Nucleus accumbens (tissue), 56 donors: ENCODE data around the gene COLGALT1.
A peak's percentile ranks its signal among the peaks of the same experiment; 100 is the strongest.
"Not testable (repeated sequence)": the region's sequence is repeated elsewhere in the genome, so short reads cannot be mapped to it uniquely, and the experiment has no call there.

Source experiments
- DNase-seq, 56 donors: peaks; one replicate each; lab custom pipeline; 2025; lab: John Stamatoyannopoulos, UW

The COLGALT1 gene

DNA sequence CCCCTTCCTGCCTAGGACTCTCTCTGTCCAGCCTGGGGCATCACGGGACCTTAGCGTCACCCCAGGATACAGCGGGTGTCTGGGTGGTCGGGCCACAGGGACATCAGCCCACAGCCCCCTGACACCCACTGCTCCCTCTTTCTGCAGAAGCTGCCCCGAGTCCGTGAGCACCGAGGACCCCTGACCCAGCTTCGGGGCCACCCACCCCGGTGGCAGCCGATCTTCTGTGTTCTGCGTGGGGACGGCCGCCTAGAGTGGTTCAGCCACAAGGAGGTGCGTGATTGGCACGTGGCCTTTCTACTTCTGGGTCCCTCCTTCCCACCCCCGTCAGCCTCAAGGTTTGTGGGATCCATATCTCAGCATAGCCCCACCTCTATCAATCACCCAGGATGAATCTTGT, 23.3 kb upstream of the COLGALT1 start:
- DNase-seq: no peak

DNA sequence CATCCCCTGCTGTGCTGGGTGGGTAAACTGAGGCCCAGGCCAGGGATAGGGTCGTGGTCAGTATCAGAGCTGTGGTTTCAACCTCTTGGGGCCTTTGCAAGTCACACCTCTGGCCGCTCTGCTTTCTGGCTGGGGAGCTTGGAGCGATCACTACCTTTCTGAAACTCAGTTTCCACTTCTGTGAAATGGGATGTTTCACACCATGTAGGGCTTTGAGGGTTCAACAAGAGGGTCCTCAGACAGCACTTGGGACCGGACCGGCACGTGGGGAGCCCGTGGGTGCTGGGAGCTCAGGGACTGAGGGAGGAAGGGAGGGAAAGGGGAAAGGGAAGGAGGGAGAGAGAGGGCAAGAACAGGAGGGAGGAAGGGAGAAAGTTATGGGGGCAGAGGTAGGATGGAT, 22.9 kb upstream of the COLGALT1 start:
- DNase-seq: no peak

DNA sequence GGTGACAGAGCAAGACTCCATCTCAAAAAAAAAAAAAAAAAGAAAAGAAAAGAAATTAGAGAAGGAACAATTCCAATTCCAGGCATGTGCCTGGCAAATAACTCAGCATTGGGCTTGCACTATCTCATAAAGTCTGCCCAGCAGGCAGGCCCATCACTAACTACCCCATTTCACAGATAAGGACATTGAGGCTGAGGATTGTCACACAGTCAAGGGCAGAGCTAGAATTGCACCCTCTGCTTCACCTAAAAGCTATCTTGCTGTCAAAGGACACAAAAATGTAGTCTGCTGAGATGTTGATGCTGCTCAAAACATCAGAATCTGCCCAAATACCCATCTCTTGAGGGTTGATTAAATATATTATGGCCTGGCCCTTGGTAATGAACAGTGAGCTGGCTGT, 20.7 kb upstream of the COLGALT1 start:
- no peak for DNase-seq

DNA sequence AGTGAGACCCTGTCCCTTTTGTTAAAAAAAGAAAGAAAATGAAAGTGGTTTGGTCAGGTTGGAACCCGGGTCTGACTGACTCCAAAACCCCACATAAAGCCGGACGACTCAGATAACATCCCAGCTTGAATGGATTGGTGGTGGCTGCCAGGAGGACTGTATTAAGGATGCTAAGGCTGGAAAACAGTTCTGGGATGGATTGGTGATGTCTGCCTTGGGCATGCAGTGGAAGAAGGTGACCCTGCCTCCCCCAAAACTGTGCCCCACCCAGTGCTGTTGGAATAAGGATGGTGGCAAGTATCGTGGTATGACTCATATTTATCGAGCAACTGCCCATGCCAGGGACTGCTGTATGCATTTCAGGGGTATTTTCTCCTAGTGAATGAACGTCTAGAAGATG, 18.5 kb upstream of the COLGALT1 start:
- DNase-seq: no peak

DNA sequence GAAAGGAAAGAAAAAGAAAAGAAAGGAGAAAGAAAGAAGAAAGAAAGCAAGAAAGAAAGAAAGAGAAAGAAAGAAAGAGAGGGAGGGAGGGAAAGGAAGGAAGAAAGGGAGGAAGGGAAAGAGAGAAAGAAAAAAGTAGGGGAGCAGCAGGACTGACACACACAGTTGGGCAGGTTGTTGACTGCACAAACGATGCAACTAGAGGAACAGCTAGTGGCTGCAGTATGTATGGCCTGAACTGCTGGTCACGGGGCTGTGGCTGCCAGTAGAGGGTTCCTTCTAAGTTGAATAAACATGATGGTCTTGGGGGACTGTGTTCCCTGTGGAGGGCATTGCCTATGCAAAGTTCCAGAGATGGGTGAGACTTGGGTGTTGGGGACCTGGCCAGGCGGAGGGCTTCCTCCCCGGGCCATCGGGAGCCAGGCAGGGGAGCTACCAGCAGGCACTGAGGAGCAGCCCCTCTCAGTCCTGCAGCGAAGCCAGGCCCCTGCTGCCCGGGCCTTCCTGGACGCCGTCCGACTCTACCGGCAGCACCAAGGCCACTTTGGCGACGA, 16.7 kb upstream of the COLGALT1 start:
- no peak for DNase-seq

DNA sequence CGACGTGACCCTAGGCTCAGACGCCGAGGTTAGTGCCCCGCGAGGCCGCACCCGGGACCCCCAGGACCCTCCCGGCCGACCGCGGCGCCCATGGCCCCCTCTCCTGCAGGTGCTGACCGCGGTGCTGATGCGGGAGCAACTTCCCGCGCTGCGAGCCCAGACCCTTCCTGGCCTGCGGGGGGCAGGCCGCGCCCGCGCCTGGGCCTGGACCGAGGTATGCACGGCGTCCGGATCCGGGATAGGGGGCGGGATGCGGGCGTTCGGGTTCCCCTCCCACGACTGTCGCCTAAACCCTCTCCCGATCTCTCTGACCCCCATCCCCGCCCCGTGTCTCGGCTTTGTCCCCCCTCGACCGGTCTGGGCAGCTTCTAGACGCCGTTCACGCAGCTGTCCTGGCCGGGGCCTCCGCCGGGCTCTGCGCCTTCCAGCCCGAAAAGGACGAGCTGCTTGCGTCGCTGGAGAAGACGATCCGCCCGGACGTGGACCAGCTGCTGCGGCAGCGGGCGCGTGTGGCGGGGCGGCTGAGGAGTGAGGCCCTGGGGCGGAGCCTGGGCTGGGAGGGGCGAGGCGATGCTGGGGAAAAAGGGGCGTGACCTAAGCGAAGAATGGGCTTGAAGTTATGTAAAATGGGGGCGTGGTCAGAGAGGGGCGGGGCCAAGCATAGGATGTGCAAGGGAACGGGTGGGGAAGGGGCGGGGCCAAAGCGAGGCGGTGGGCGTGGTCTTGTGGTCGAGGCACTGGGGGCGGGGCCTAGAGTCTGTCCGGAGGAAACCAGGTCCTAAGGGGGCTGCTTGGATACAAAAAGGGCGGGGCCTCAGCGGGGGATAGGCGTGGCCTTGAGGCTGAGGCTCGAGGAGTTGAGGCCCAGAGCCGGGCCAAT, 16.0 kb upstream of the COLGALT1 start:
- peak in 52 of 56 donors; percentile 18 to 92 (median 64) for DNase-seq

DNA sequence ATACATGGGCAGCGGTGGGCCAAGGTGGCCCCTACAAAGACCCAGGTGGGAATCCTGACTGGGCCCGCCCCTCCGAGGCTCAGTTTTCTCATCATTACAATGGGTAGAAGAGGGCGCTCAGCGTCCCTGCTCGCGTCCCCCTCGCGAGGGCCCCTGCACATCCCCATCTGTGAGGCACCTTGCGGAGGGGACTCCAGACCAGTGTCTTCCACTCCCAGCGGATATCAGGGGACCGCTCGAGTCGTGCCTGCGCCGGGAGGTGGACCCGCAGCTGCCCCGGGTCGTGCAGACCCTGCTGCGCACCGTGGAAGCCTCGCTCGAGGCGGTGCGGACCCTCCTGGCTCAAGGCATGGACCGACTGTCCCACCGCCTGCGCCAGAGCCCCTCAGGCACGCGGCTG, 15.3 kb upstream of the COLGALT1 start:
- DNase-seq: no peak

DNA sequence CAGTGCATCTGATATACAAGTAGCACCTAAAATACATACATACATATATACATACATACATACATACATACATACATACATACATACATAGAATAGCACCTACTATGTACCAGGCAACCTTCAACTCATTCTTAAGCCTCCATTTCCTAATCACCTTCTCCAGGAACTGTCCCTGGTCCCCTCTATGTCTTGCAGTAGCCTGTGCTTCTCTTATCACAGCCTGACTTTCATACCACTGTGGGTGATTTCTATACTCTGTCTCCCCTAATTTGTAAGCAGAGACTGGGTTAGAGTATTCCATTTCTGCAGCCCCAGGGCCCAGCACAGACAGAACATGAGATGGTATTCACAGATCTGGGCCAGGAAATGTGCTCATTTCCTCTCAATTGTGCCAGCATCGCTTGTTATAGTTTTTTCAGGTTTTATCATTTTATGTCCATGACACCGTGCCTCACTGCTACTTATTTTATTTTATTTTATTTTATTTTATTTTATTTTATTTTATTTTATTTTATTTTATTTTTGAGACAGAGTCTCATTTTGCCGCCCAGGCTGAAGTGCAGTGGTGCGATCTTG, 14.2 kb upstream of the COLGALT1 start:
- DNase-seq: no peak

DNA sequence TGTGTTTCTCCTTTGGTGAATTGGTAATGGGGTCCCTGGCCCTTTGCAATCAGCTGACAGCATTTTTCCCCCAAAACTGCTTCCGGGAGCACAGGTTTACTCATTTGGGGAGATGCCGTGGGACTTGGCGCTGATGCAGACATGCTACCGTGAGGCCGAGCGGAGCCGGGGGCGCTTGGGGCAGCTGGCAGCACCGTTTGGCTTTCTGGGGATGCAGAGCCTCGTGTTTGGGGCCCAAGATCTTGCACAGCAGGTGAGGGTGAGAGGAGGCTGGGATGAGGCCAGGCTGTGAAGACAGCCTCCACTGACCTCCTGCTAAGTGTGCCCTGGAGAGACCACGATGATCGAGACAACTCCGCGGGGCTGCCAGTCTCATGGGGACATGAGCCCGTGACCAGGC, 13.4 kb upstream of the COLGALT1 start:
- DNase-seq: no peak

DNA sequence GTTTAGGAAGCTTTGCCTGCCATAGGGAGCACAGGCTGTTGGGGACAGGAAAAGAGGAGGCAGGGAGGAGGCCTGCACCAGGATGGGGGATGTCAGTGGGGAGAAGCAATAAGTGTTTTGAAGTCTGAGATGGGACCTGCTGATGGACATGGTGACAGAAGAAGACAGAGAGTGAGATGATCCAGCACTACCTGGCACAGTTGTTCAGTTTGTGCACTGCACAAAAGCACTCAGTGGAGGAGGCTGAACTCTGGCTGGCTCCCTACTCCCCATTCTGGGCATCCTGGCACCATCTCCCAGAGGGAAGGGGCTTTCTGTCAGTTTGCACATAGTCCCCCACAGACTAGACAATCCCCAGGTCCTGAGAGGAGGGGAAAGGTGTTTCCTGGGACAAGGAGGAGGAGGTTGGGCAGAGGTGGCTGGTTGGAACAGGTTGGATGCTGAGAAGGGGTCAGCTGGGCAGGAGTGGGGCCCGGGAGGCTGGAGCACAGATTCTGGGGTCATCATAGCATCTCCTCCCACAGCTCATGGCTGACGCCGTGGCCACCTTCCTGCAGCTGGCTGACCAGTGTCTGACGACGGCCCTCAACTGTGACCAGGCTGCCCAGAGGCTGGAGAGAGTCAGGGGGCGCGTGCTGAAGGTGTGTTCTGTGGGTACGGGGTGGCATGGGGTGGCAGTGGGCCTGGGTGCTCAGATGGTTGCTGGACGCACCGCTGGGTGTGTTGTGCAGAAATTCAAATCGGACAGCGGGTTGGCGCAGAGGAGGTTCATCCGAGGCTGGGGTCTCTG, 12.5 kb upstream of the COLGALT1 start:
- DNase-seq: no peak

DNA sequence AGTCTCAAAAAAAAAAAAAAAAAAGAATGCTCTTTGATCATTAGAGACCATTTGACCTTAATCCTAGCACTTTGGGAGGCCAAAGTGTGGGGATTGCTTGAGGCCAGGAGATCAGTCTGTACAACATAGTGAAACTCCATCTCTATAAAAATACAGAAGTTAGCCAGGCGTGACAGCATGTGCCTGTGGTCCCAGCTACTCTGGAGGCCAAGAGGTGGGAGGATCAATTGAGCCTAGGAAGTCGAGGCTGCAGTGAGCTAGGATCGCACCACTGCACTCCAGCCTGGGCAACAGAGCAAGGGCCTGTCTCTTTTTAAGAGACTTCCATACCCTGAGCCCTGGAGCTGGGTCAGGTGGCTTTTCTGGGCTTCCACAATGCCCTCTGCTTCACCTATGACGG, 11.5 kb upstream of the COLGALT1 start:
- DNase-seq: no peak

DNA sequence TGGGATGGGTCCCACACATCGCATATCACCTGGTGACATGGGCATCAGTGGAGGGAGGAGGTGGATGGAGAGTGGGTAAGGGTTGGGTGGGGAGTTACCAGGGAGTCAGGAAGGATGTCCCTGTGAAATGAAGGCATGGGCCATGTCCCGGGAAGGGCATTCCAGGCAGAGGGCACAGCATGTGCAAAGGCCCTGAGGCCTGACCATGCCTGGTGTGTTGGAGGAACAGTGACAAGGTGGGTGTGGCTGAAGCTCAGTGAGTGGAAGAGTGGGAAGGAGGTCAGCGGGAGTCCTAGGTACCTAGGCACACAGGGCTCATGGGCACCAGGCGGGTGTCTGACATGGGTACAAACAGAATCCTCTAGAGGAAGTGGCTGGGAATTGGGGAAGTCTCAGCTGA, 11.0 kb upstream of the COLGALT1 start:
- no peak for DNase-seq

DNA sequence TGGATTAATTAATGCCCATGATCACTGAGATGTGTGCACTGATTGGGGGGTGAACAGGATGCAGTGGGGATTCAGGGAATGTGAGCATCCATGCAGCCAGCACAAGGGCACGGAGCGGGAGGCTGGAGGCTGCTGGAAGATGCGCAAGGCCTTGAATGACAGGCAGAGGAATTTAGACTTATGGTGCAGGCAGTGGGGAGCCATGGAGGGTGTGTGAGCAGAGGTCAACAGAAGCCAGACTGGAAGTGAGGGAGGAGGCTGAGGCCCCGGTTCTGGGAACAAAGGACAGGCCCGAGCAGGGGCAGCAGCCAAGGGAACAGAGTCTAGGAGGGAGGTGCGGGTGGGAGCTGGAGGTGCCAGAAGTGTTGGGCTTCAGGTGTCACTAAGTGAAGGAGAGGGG, 7.3 kb upstream of the COLGALT1 start:
- DNase-seq: no peak

DNA sequence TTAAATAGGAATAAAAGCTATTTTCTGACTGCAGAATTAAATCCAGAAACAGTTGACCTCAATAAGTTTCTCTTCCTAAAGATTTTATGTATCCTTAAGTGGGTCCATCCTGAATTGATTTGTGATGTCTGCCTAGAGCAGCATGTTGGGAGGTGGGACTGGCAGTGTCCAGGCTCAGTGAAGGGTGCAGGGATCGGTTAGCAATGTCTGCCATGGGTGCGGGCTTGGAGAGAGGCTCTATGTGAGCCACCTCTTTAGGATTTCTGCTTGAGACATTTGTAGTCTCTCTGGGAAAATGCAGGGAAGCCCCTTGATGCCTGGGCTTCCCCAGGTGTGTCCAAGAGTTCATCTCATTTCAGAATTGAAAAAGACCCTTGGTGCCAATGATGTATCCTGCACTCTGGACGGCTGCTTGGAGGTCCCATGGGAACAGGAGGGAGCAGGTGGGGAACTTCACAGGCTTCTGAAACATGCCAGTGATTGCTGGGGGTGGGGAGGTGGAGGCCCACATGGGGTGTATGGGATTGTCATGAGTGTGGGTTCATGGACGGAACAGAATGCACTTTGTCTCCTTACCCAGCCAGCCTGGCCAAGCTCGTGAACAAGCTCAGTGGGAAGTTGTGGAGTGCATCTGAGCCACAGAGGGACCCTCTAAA, 6.2 kb upstream of the COLGALT1 start:
- DNase-seq: no peak

DNA sequence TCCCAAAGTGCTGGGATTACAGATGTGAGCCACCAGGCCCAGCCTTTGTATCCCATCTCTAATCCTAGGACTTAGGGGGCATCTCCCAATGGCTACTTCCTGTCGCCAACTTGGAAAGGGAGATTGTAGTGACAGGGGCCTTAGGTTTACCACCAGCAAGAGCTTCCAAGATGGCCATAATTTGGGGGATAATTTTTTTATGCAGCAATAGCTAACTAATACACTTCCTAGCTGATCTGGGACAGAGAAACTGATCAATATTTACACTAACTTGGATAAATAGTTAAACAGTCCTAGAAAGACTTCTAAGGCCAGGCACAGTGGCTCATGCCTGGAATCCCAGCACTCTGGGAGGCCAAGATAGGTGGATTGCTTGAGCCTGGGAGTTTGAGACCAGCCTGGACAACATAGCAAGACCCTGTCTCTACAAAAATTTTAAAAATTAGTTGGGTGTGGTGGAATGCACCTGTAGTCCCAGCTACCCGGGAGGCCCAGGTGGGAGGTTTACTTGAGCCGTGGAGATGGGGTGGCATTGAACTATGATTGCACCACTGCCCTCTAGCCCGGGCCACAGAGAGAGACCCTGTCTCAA, 5.3 kb upstream of the COLGALT1 start:
- DNase-seq: no peak

DNA sequence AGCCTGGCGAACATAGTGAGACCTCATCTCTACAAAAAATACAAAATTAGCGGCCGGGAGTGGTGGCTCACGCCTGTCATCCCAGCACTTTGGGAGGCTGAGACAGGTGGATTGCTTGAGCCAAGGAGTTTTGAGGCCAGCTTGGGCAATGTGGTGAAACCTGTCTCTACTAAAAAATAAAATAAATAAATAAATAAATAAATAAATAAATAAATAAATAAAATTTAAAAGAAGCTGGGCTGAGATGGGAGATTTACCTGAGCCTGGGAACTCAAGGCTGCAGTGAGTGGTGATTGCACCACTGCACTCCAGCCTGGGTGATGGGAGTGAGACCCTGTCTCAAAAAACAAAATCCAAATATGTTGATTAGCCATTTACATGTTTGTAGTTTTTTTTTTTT, 2.7 kb upstream of the COLGALT1 start:
- DNase-seq: not testable (repeated sequence)

DNA sequence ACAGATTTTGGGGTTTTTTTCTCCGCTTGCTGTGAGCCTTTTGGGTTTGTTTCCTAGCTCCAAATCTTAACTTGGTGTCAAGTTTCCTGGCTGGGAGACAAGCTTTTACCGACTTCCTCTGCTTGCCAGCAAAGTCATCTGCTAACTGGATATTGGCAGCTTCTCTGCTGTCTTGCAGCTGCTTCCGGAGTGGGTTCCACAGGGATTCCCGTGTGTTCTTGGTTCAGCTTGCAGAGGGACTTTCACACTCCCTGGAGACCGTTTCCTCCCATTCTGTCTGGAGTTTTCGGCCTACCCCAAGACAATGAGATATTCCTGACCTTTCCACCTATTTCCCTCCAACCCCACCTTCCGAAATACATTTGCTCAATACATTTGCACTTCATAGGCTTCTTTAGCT, 2.2 kb upstream of the COLGALT1 start:
- DNase-seq: peak in 8 of 56 donors; percentile 1 to 27 (median 6)

DNA sequence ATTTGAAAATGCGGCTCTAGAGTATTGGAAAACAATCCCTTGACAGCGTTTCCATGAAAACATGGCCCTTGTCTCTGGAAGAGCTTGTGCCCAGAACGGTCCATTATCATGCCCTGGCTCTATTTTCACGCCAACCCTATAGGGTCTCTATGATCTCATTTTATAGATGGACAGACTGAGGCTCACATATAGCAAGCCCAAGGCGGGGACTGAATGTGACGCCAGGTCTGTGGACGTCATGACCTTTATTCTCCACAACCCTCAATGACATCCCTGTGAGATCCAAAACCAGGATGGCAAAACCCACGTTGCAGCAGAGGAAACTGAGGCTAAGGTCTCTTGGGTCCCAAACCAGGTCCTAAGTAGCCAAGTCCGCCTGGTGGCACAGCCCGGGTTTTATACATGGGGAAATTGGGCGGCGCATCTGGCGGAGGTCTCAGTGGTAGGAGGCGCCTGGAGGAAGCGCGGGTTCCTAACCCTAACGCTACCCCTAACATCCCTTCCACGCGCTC, 425 bp upstream of the COLGALT1 start:
- no peak for DNase-seq

DNA sequence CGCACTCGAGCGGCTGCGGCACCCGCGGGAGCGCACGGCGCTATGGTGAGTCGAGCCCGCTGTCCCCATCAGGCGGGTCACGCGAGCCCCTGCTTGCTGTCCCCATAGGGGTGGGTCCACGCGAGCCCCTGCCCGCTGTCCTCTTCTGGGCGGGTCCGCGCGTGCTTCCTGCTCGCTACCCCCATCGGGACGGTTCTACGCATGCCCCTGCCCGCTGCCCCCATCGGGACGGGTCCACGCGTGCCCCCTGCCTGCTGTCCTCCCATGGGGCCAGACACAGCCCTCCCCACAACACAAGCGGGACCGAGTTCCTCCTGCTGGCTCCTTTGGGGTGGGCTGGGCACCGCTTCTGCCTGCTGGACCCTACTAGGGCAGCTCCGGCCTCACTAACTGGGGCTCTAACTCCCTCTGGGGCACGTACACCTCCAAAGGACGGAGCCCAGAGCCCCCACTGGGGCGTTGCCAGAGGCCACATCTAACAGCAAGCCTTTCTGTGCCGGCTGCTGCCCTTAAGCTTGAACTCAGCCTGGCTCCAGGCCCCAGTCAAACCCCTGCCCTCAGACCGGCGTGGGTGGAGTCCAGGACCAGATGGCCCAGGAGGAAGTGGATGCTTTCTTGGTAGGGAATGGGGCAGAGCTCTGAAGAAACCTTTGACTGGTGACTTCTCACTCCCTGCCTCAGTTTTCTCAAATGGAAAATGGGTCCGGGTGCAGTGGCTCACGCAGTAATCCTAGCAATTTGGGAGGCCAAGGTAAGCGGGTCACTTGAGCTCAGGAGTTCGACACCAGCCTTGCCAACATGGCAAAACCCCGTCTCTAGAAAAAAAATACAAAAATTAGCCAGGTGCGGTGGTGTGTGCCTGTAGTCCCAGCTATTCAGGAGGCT, 722 bp downstream of the COLGALT1 start:
- DNase-seq: peak in 43 of 56 donors; percentile 17 to 69 (median 46)
